Measurements from ENCODE around the gene KLC1. TPM values are rescaled to one million over a fixed set of nuclear protein-coding genes. Genes with fewer than 3 reads are reported as not detected.

Gene KLC1
- total and polyA plus RNA-seq, 4 donors, result 93.3 to 225 (median 139) TPM

GRCh38 chr14:103687712-103688111, 58.7 kb downstream of the KLC1 start:
- Histone ChIP-seq H3K36me3 (ENCODE audit: control insufficient read depth in 4 of 4, insufficient read depth in 4 of 4, low read length in 4 of 4) (peaks cover 17 to 45% (median 32%) of the 10 kb centered on the region in 4 donors), H3K4me3 (no peak overlapping the region), H3K27ac (ENCODE audit: low read depth in 1 of 2, low read length in 1 of 2) (no peak overlapping the region), H3K4me1 (ENCODE audit: control insufficient read depth in 5 of 5, insufficient read depth in 5 of 5, low read length in 5 of 5) (peaks cover 0 to 4% (median 2%) of the 10 kb centered on the region in 5 donors), H3K9me3 (ENCODE audit: control insufficient read depth in 4 of 4, insufficient read depth in 3 of 4, low read length in 3 of 4) (peaks cover 0 to 1% (median 0%) of the 10 kb centered on the region in 4 donors), H3K9ac (ENCODE audit: insufficient read depth in 1 of 2, low read length in 2 of 2) (no peak overlapping the region), H3K27me3 (ENCODE audit: control insufficient read depth in 3 of 3, insufficient read depth in 3 of 3, low read length in 2 of 3) (no peaks in the 10 kb centered on the region)
- ATAC-seq (ENCODE audit: insufficient read depth, low FRiP score) (no peak), DNase-seq (no peak)
- TF ChIP-seq CTCF (IDR thresholded peaks at IDR 0.05; ENCODE audit: control extremely low read depth, extremely low read depth), result no peak
- 91 to 98% methylated on average over 4 of the region's 4 CpGs for WGBS, 2 donors

- 94 to 95% methylated on average over 5 of the region's 5 CpGs for WGBS, 2 donors
- Histone ChIP-seq H3K4me3 (no peak overlapping the region), H3K9me3 (ENCODE audit: control insufficient read depth in 4 of 4, insufficient read depth in 3 of 4, low read length in 3 of 4) (peaks cover 0 to 1% (median 0%) of the 10 kb centered on the region in 4 donors), H3K27me3 (ENCODE audit: control insufficient read depth in 3 of 3, insufficient read depth in 3 of 3, low read length in 2 of 3) (no peaks in the 10 kb centered on the region), H3K36me3 (ENCODE audit: control insufficient read depth in 4 of 4, insufficient read depth in 4 of 4, low read length in 4 of 4) (peaks cover 19 to 45% (median 29%) of the 10 kb centered on the region in 4 donors), H3K27ac (ENCODE audit: low read depth in 1 of 2, low read length in 1 of 2) (no peak overlapping the region), H3K9ac (ENCODE audit: insufficient read depth in 1 of 2, low read length in 2 of 2) (no peak overlapping the region), H3K4me1 (ENCODE audit: control insufficient read depth in 5 of 5, insufficient read depth in 5 of 5, low read length in 5 of 5) (peaks cover 0 to 6% (median 3%) of the 10 kb centered on the region in 5 donors)
- DNase-seq, result no peak
- ATAC-seq (ENCODE audit: insufficient read depth, low FRiP score), result no peak
- TF ChIP-seq CTCF (IDR thresholded peaks at IDR 0.05; ENCODE audit: control extremely low read depth, extremely low read depth), result no peak
Measured at GRCh38 chr14:103688441-103688840, 59.4 kb downstream of the KLC1 start.

DNA sequence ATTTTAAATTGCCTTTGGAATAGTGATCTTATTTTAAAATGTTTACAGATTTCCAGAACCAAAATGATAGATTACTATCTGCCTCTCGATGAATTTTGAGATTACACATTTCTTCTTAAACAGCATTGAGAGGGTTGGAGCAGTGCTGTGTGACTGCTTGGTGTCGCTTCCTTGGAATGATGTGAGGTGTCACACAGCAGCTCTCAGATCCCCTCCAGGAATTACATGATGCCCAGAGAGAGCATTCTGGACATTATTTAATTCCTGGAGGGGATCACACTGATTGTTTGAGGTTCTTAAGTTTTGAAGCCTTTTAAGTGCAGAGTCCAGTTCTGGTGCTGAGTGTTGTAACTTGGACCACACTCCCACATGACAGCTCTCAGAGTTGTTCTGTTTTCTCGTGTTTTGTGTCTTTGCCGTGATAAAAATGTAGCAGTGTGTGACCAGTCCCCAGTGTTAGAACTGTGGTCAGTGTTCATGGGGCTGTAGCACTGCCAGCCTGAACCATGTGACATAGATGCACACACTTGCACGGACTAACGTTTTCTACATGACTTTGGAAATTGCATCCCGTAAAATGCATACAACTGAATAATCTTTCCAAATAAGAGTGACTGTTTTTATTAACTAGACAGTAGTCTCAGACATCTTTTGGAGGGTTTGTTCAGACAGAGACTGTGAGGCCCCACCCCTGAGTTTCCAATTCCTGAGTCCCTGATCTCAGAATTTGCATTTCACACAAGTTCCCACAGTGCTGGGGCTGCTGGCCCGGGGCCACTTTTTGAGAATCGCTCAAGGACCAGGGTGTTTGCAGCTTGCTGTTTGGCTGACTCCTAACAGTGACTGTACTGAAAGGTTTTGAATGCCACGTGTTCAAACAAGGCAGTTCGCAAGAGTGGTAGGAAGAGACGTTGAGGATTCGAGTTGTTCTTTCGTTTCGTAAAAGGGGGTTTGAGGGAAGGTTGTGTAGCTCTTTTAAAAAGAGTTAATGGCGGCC, 60.2 kb downstream of the KLC1 start:
- 66 to 82% methylated on average over 16 of the region's 16 CpGs for WGBS, 2 donors
- peak; percentile 36 to 75 (median 59) for DNase-seq
- Histone ChIP-seq H3K9me3 (ENCODE audit: control insufficient read depth in 4 of 4, insufficient read depth in 3 of 4, low read length in 3 of 4) (peaks cover 0 to 1% (median 0%) of the 10 kb centered on the region in 4 donors), H3K4me1 (ENCODE audit: control insufficient read depth in 5 of 5, insufficient read depth in 5 of 5, low read length in 5 of 5) (peaks cover 0 to 6% (median 0%) of the 10 kb centered on the region in 5 donors), H3K36me3 (ENCODE audit: control insufficient read depth in 4 of 4, insufficient read depth in 4 of 4, low read length in 4 of 4) (peaks cover 23 to 46% (median 34%) of the 10 kb centered on the region in 4 donors), H3K27me3 (ENCODE audit: control insufficient read depth in 3 of 3, insufficient read depth in 3 of 3, low read length in 2 of 3) (no peaks in the 10 kb centered on the region), H3K27ac (ENCODE audit: low read depth in 1 of 2, low read length in 1 of 2) (peak overlapping the region; percentile 11 to 39), H3K4me3 (no peak overlapping the region), H3K9ac (ENCODE audit: insufficient read depth in 1 of 2, low read length in 2 of 2) (no peak overlapping the region)
- no peak for TF ChIP-seq CTCF (IDR thresholded peaks at IDR 0.05; ENCODE audit: control extremely low read depth, extremely low read depth)
- peak; percentile 51 for ATAC-seq (ENCODE audit: insufficient read depth, low FRiP score)

All from lung (tissue), 12 donors.